ENCODE results near the gene COIL. TPM values are rescaled to one million over a fixed set of nuclear protein-coding genes. Genes with fewer than 3 reads are reported as not detected.

The COIL gene
- total RNA-seq, 1 donor from 2014 or later: 20.6 TPM

DNA sequence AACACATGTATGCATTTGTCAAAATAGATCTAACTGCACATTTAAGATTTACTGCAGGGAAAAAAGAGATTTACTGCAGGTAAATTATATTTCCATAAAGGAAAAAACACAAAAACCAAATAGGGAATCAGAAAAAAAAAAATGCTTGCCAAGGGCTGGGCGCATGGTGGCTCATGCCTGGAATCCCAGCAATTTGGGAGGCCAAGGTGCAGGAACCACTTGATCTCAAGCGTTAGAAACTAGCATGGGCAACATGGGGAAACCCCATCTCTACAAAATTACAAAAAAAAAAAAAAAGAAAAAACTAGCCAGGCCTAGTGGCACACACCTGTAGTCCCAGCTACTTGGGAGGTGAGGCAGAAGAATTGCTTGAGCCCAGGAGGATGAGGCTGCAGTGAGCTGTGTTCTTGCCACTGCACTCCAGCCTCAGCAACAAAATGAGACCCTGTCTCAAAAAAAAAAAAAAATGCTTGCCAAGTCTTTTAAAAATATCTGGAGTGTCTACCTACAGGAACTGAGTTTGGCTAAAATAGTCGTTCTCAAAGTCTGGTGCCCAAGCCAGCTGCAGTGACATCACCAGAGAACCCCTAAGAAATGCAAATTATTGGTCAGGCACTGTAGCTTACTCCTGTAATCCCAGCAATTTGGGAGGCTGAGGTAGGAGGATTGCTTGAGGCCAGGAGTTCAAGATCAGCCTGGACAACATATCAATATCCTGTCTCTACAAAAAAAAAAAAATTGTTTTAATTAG, 64.5 kb downstream of the COIL start:
- peaks cover 9% of the 10 kb centered on the region for H3K4me1 Mint-ChIP-seq (ENCODE audit: low read depth, unreplicated experiment)
- no peak for DNase-seq (ENCODE audit: low read depth)
- peaks cover 43% of the 10 kb centered on the region for H3K36me3 Mint-ChIP-seq (ENCODE audit: low read depth, unreplicated experiment)

DNA sequence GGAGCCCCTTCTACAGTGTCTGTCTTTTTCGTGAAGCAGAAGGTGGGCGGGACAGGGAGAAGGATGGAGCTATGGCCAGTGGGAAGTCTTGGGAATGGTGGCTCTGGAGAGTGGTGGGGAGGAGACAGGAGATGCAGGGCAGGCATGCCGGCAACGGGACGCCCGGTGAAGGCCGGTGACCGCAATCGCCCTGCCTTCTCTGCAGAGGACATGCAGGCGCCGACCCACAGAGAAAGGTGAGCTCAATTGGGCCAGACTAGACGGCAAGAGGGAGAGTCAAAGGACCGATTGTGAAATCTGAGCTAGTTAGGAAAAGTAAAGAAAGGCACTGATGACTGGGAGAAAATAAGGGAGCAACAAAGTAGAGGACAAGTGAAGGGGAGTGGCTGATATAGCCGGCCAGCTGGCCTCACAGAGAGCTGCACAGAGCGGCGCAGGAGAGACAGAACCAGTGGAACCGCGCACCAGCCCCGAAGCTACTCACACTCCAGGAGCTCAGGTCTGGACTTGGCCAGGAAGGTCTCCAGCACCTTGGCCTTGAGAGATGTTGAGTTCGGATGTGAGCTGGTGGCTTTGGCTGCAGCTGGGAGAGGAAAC, 65.9 kb downstream of the COIL start:
- Histone ChIP-seq H2AFZ (ENCODE audit: low read depth, low read length) (no peak overlapping the region), H3K9me3 (ENCODE audit: insufficient read depth, low read depth, low read length) (no peaks in the 10 kb centered on the region), H3K27me3 (ENCODE audit: insufficient read depth, low read length) (no peaks in the 10 kb centered on the region), H3K27ac (ENCODE audit: low read depth, low read length) (no peak overlapping the region), H3K4me2 (ENCODE audit: low read length) (no peak overlapping the region), H3K9ac (ENCODE audit: low read length) (no peak overlapping the region), H3K4me3 (ENCODE audit: insufficient read depth, low read depth, low read length) (no peak overlapping the region), H3K79me2 (ENCODE audit: insufficient read depth, low read length) (no peaks in the 10 kb centered on the region), H3K4me1 (ENCODE audit: insufficient read depth, low read length) (no peaks in the 10 kb centered on the region), H4K20me1 (ENCODE audit: insufficient read depth, low read length) (no peaks in the 10 kb centered on the region), H3K36me3 (ENCODE audit: insufficient read depth, low read length) (peaks cover 3% of the 10 kb centered on the region)
- FAIRE-seq (no peak), DNase-seq (ENCODE audit: low read depth) (no peak)
- Mint-ChIP-seq H3K4me3 (ENCODE audit: unreplicated experiment) (no peak overlapping the region), H3K27me3 (ENCODE audit: low read depth, unreplicated experiment) (no peaks in the 10 kb centered on the region), H3K4me1 (ENCODE audit: low read depth, unreplicated experiment) (peaks cover 9% of the 10 kb centered on the region), H3K9me3 (ENCODE audit: unreplicated experiment) (no peaks in the 10 kb centered on the region), H3K36me3 (ENCODE audit: low read depth, unreplicated experiment) (peaks cover 43% of the 10 kb centered on the region), H3K27ac (ENCODE audit: unreplicated experiment) (peak overlapping the region; percentile 29)
- no peak for TF ChIP-seq EZH2 (IDR thresholded peaks at IDR 0.05; ENCODE audit: insufficient read depth, low read length)
- TF ChIP-seq, protein P1, sequence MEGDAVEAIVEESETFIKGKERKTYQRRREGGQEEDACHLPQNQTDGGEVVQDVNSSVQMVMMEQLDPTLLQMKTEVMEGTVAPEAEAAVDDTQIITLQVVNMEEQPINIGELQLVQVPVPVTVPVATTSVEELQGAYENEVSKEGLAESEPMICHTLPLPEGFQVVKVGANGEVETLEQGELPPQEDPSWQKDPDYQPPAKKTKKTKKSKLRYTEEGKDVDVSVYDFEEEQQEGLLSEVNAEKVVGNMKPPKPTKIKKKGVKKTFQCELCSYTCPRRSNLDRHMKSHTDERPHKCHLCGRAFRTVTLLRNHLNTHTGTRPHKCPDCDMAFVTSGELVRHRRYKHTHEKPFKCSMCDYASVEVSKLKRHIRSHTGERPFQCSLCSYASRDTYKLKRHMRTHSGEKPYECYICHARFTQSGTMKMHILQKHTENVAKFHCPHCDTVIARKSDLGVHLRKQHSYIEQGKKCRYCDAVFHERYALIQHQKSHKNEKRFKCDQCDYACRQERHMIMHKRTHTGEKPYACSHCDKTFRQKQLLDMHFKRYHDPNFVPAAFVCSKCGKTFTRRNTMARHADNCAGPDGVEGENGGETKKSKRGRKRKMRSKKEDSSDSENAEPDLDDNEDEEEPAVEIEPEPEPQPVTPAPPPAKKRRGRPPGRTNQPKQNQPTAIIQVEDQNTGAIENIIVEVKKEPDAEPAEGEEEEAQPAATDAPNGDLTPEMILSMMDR (IDR thresholded peaks at IDR 0.05; ENCODE audit: insufficient read depth, low read depth, low read length): no peak

More for the DNA sequence above, 64.5 kb downstream of the COIL start:
- no peak overlapping the region for H3K4me3 Mint-ChIP-seq (ENCODE audit: unreplicated experiment)
- Histone ChIP-seq H3K4me2 (ENCODE audit: low read length) (no peak overlapping the region), H3K27ac (ENCODE audit: low read depth, low read length) (no peak overlapping the region), H3K9me3 (ENCODE audit: insufficient read depth, low read depth, low read length) (no peaks in the 10 kb centered on the region), H3K4me1 (ENCODE audit: insufficient read depth, low read length) (no peaks in the 10 kb centered on the region), H3K36me3 (ENCODE audit: insufficient read depth, low read length) (peaks cover 3% of the 10 kb centered on the region), H2AFZ (ENCODE audit: low read depth, low read length) (no peak overlapping the region), H3K79me2 (ENCODE audit: insufficient read depth, low read length) (no peaks in the 10 kb centered on the region), H3K4me3 (ENCODE audit: insufficient read depth, low read depth, low read length) (no peak overlapping the region), H4K20me1 (ENCODE audit: insufficient read depth, low read length) (no peaks in the 10 kb centered on the region), H3K9ac (ENCODE audit: low read length) (no peak overlapping the region), H3K27me3 (ENCODE audit: insufficient read depth, low read length) (no peaks in the 10 kb centered on the region)
- no peak for TF ChIP-seq EZH2 (IDR thresholded peaks at IDR 0.05; ENCODE audit: insufficient read depth, low read length)
- TF ChIP-seq, protein P1 (IDR thresholded peaks at IDR 0.05; ENCODE audit: insufficient read depth, low read depth, low read length): no peak
- no peaks in the 10 kb centered on the region for H3K9me3 Mint-ChIP-seq (ENCODE audit: unreplicated experiment)
- no peaks in the 10 kb centered on the region for H3K27me3 Mint-ChIP-seq (ENCODE audit: low read depth, unreplicated experiment)
- H3K27ac Mint-ChIP-seq (ENCODE audit: unreplicated experiment): no peak overlapping the region
- FAIRE-seq: no peak

DNA sequence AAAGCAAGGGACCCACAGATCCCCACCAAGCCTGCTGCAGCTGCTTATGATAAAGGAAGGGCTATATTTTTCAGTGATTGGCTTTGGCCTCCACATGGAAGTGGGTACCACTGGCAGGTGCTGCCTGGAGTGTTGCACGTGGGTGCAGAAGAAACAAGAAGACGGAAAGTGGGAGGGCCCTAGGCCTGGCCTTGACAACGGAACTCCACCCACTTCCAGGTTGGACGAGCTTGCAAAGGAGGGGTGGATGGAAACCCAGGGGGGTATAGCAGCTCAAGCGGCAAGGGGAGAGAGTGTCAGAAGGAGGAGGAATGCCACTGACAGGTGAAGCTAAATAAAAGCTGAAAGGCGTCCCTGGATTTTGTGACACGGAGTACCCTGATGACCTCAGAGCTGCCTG, 67.3 kb downstream of the COIL start:
- Histone ChIP-seq H2AFZ (ENCODE audit: low read depth, low read length) (no peak overlapping the region), H3K9me3 (ENCODE audit: insufficient read depth, low read depth, low read length) (no peaks in the 10 kb centered on the region), H3K4me3 (ENCODE audit: insufficient read depth, low read depth, low read length) (no peak overlapping the region), H3K79me2 (ENCODE audit: insufficient read depth, low read length) (no peaks in the 10 kb centered on the region), H3K27ac (ENCODE audit: low read depth, low read length) (no peak overlapping the region), H3K4me2 (ENCODE audit: low read length) (no peak overlapping the region), H3K9ac (ENCODE audit: low read length) (no peak overlapping the region), H4K20me1 (ENCODE audit: insufficient read depth, low read length) (no peaks in the 10 kb centered on the region), H3K36me3 (ENCODE audit: insufficient read depth, low read length) (peaks cover 3% of the 10 kb centered on the region), H3K27me3 (ENCODE audit: insufficient read depth, low read length) (no peaks in the 10 kb centered on the region), H3K4me1 (ENCODE audit: insufficient read depth, low read length) (no peaks in the 10 kb centered on the region)
- TF ChIP-seq, protein P1 (IDR thresholded peaks at IDR 0.05; ENCODE audit: insufficient read depth, low read depth, low read length): no peak
- no peak for TF ChIP-seq EZH2 (IDR thresholded peaks at IDR 0.05; ENCODE audit: insufficient read depth, low read length)
- H3K9me3 Mint-ChIP-seq (ENCODE audit: unreplicated experiment): no peaks in the 10 kb centered on the region
- H3K27me3 Mint-ChIP-seq (ENCODE audit: low read depth, unreplicated experiment): no peaks in the 10 kb centered on the region
- peaks cover 5% of the 10 kb centered on the region for H3K4me1 Mint-ChIP-seq (ENCODE audit: low read depth, unreplicated experiment)
- no peak overlapping the region for H3K4me3 Mint-ChIP-seq (ENCODE audit: unreplicated experiment)
- peaks cover 47% of the 10 kb centered on the region for H3K36me3 Mint-ChIP-seq (ENCODE audit: low read depth, unreplicated experiment)
- no peak for FAIRE-seq
- H3K27ac Mint-ChIP-seq (ENCODE audit: unreplicated experiment): no peak overlapping the region
- DNase-seq (ENCODE audit: low read depth): no peak
